Type B pancreatic cell (in vitro differentiated cells): ENCODE data around the gene MSGN1. TPM values are rescaled to one million over a fixed set of nuclear protein-coding genes. Genes with fewer than 3 reads are reported as not detected.
A peak's percentile ranks its signal among the peaks of the same experiment; 100 is the strongest.

Experiments
- DNase-seq: peaks from one replicate; pipeline ENCODE4 v3.0.0; 2021; ENCODE audit warnings: mixed read lengths; ENCODE audit not compliant: unreplicated experiment; ENCODE audit errors: extremely low spot score
- H3K27ac Mint-ChIP-seq: 2 replicates; pipeline ENCODE4 v1.8.0; 2021; ENCODE audit warnings: mild to moderate bottlenecking, mixed read lengths
- H3K27me3 Mint-ChIP-seq: 2 replicates; pipeline ENCODE4 v1.8.0; 2021; ENCODE audit warnings: mixed read lengths
- H3K36me3 Mint-ChIP-seq: 2 replicates; pipeline ENCODE4 v1.8.0; 2021; ENCODE audit warnings: mixed read lengths
- H3K4me1 Mint-ChIP-seq: one replicate; pipeline ENCODE4 v1.8.0; 2021; ENCODE audit warnings: mixed read lengths; ENCODE audit not compliant: unreplicated experiment
- H3K4me3 Mint-ChIP-seq: 2 replicates; pipeline ENCODE4 v1.8.0; 2021; ENCODE audit warnings: mild to moderate bottlenecking, mixed read lengths
- H3K9me3 Mint-ChIP-seq: 2 replicates; pipeline ENCODE4 v1.8.0; 2021; ENCODE audit warnings: mixed read lengths
- CTCF ChIP-seq: fragments of 200-600 bp; sonication (generic); conservative IDR thresholded peaks from 2 replicates; pipeline ENCODE4 v1.5.0; 2021; ENCODE audit warnings: antibody characterized with exemption, mild to moderate bottlenecking
- total RNA-seq: library from RNA; stranded (reverse); gene quantifications from 2 replicates; pipeline ENCODE4 v1.2.1, GENCODE V29; 2021; ENCODE audit warnings: low replicate concordance

MSGN1 gene
- total RNA-seq, 1 donor from 2014 or later: not detected

- Mint-ChIP-seq H3K36me3 (no peaks in the 10 kb centered on the region), H3K27ac (no peak overlapping the region), H3K4me1 (peaks cover 14% of the 10 kb centered on the region), H3K27me3 (peaks cover 42% of the 10 kb centered on the region), H3K4me3 (no peak overlapping the region), H3K9me3 (no peaks in the 10 kb centered on the region)
- no peak for TF ChIP-seq CTCF
- DNase-seq: no peak
Observed at GRCh38 chr2:17827316-17827715, 11.1 kb downstream of the MSGN1 start.

DNA sequence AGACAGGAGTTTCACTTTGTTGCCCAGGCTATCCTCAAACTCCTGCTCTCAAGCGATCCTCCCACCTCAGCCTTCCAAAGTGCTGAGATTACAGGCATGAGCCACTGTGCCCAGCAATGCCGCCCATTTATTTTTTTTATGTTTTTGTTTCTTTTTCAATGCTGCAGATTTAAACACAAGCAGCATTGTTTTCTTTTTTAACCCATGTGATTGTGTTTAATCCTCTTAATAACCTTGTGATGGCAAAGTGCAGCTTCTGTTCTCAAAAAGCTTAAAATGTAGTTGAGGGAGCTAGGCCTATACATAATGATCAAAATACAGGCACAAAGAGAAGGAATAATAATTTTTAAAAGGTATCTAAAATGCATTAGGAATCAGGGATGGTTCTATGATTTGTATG, 11.5 kb downstream of the MSGN1 start:
- Mint-ChIP-seq H3K4me1 (peaks cover 10% of the 10 kb centered on the region), H3K27ac (no peak overlapping the region), H3K9me3 (no peaks in the 10 kb centered on the region), H3K27me3 (peaks cover 43% of the 10 kb centered on the region), H3K36me3 (no peaks in the 10 kb centered on the region), H3K4me3 (no peak overlapping the region)
- TF ChIP-seq CTCF: no peak
- DNase-seq: no peak

GRCh38 chr2:17830053-17831034, 14.1 kb downstream of the MSGN1 start:
- H3K4me3 Mint-ChIP-seq: peak overlapping the region; percentile 72
- H3K27me3 Mint-ChIP-seq: peaks cover 52% of the 10 kb centered on the region
- H3K9me3 Mint-ChIP-seq: no peaks in the 10 kb centered on the region
- TF ChIP-seq CTCF: peak; percentile 92
- peak; percentile 81 for DNase-seq
- H3K36me3 Mint-ChIP-seq: no peaks in the 10 kb centered on the region
- no peak overlapping the region for H3K27ac Mint-ChIP-seq
- no peaks in the 10 kb centered on the region for H3K4me1 Mint-ChIP-seq

DNA sequence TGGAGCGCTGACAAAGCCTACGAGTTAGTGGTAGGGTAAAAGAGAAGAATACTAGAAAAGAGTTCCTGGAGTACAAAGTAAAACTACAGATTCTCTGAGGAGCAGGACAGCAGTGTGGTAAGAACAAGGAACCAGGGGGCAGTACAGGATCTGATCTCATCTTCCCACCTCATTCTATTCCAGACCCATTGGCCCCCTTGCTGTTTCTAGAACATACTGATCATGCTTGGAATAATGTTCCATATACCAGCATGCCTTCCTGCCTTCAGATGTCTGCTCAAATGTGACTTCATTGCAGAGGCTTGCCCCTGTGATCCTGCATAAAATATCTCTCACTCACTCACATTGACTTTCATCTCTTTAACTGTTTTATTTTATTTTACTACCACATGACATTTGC, 19.3 kb downstream of the MSGN1 start:
- no peak overlapping the region for H3K4me3 Mint-ChIP-seq

GRCh38 chr2:17839959-17840358, 23.7 kb downstream of the MSGN1 start:
- no peak for DNase-seq
- no peak for TF ChIP-seq CTCF
- Mint-ChIP-seq H3K27me3 (peaks cover 29% of the 10 kb centered on the region), H3K4me1 (no peaks in the 10 kb centered on the region), H3K27ac (no peak overlapping the region), H3K9me3 (no peaks in the 10 kb centered on the region), H3K4me3 (no peak overlapping the region), H3K36me3 (no peaks in the 10 kb centered on the region)

More for the DNA sequence above, 19.3 kb downstream of the MSGN1 start:
- no peak for TF ChIP-seq CTCF
- no peak for DNase-seq
- Mint-ChIP-seq H3K4me1 (no peaks in the 10 kb centered on the region), H3K9me3 (no peaks in the 10 kb centered on the region), H3K27ac (no peak overlapping the region), H3K36me3 (no peaks in the 10 kb centered on the region), H3K27me3 (peaks cover 38% of the 10 kb centered on the region)
